ENCODE results near the gene MAP10. TPM values are rescaled to one million over a fixed set of nuclear protein-coding genes. Genes with fewer than 3 reads are reported as not detected.
A peak's percentile ranks its signal among the peaks of the same experiment; 100 is the strongest.

Gene MAP10, protein sequence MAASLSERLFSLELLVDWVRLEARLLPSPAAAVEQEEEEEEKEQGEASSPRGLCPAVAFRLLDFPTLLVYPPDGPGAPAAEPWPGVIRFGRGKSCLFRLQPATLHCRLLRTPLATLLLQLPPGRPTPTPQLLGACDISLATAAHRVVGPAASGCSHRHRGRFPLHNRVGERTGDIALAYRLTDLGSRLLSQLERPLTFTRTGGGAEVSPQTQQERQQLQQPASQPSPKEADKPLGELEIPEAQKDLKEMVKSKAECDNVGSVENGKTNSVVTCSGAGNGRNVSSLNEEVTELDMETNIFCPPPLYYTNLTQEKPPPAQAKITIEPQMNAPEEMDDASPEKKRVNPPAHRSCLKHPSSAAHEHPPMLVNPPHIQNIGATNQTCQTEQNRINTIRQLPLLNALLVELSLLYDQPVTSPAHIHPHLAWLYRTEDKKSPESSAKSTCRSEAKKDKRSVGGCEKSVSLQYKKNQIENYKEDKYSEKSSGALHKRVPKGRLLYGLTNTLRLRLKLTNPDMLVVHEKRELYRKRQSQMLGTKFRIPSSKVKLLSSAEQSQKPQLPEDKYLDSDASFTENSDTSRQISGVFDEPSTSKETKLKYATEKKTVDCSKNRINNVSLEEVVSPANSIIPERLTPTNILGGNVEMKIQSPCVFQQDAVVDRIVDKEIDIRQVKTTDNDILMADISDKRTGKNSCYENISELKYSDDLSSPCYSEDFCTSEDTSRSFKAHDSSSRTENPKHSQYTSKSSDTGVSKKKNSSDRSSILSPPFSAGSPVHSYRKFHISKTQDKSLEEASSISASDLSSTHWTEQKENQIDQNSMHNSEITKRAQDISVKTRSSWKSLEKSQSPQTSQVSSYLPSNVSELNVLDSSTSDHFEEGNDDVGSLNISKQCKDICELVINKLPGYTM
- total RNA-seq (1.1 TPM), polyA plus RNA-seq (1 to 10 TPM in 3 of 4 donors, under 1 TPM in 1; 1.00 to 3.0 (median 2.1) TPM)

DNA sequence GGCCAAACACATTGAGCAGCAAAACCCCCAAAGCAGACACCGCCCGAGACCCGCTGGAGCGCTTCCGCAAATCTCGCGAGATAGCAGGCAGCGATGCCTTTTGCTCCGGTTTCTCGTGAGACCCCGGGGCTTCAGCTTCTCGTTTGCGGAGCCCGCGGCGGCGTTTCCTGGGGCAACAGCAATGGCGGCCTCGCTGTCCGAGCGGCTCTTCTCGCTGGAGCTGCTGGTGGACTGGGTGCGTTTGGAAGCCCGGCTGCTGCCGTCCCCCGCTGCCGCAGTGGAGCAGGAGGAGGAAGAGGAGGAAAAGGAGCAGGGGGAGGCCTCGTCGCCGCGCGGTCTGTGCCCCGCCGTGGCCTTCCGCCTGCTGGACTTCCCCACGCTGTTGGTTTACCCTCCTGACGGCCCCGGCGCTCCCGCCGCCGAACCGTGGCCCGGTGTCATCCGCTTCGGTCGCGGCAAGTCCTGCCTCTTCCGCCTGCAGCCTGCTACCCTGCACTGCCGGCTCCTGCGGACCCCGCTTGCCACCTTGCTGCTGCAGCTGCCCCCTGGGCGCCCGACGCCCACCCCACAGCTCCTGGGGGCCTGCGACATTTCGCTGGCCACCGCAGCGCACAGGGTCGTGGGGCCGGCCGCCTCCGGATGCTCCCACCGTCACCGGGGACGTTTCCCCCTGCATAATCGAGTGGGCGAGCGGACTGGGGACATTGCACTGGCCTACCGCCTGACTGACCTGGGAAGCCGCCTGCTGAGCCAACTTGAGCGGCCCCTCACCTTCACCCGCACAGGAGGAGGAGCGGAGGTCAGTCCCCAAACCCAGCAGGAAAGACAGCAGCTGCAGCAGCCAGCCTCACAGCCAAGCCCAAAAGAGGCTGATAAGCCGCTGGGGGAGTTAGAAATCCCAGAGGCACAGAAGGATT lies at the start of gene MAP10:
TSS of gene MAP10 (plus strand) at position 148 of the 917 bp plus-strand sequence. CDS start at position 182, 34 bp downstream.
- ATAC-seq (ENCODE audit: low read depth in 2 of 2) (peak; percentile 73 to 75), DNase-seq (peak; percentile 28 to 89 (median 71))
- peak within 1 kb of the TSS; percentile 38 for H3K27ac ChIP-seq (ENCODE audit: insufficient read depth, low read length, poor library complexity, severe bottlenecking)
- peaks cover 17% of the 10 kb centered on the region for H3K27me3 Mint-ChIP-seq
- H3K36me3 ChIP-seq (ENCODE audit: control insufficient read depth, insufficient read depth, low read length): no peaks in the 10 kb centered on the region
- peak within 1 kb of the TSS; percentile 88 to 94 (median 92) for H3K4me3 Mint-ChIP-seq
- peaks cover 0 to 19% (median 3%) of the 10 kb centered on the region in 7 donors for H3K9me3 Mint-ChIP-seq
- peaks cover 0 to 8% of the 10 kb centered on the region in 2 experiments for H3K9me3 ChIP-seq (ENCODE audit: control insufficient read depth in 2 of 2, low read length in 2 of 2)
- H3K36me3 Mint-ChIP-seq: peaks cover 4% of the 10 kb centered on the region
- peak within 1 kb of the TSS; percentile 86 to 96 (median 88) for H3K27ac Mint-ChIP-seq
- H3K4me1 Mint-ChIP-seq: peaks cover 10 to 31% (median 24%) of the 10 kb centered on the region in 4 donors
- H3K4me1 ChIP-seq (ENCODE audit: control insufficient read depth, insufficient read depth, low read length, poor library complexity, severe bottlenecking): peaks cover 6% of the 10 kb centered on the region
- peaks cover 5% of the 10 kb centered on the region for H3K27me3 ChIP-seq (ENCODE audit: control insufficient read depth, insufficient read depth, low read length)
- H3K4me3 ChIP-seq (ENCODE audit: low read depth, low read length): peak within 1 kb of the TSS; percentile 82

GRCh38 chr1:232764458-232765251 lies 40.6 kb upstream of the MAP10 start:
- ATAC-seq (ENCODE audit: low read depth in 2 of 2) (no peak), DNase-seq (no peak)
- Histone ChIP-seq H3K9me3 (ENCODE audit: control insufficient read depth in 2 of 2, low read length in 2 of 2) (no peaks in the 10 kb centered on the region), H3K36me3 (ENCODE audit: control insufficient read depth, insufficient read depth, low read length) (no peaks in the 10 kb centered on the region), H3K4me3 (ENCODE audit: low read depth, low read length) (no peak overlapping the region), H3K27ac (ENCODE audit: insufficient read depth, low read length, poor library complexity, severe bottlenecking) (no peak overlapping the region), H3K4me1 (ENCODE audit: control insufficient read depth, insufficient read depth, low read length, poor library complexity, severe bottlenecking) (no peaks in the 10 kb centered on the region), H3K27me3 (ENCODE audit: control insufficient read depth, insufficient read depth, low read length) (peaks cover 2% of the 10 kb centered on the region)
- no peaks in the 10 kb centered on the region for H3K36me3 Mint-ChIP-seq
- H3K4me3 Mint-ChIP-seq: no peak overlapping the region
- H3K27me3 Mint-ChIP-seq: peaks cover 7% of the 10 kb centered on the region
- H3K9me3 Mint-ChIP-seq: peaks cover 0 to 4% (median 0%) of the 10 kb centered on the region in 7 donors
- peaks cover 0 to 3% (median 1%) of the 10 kb centered on the region in 4 donors for H3K4me1 Mint-ChIP-seq
- H3K27ac Mint-ChIP-seq: no peak overlapping the region

DNA sequence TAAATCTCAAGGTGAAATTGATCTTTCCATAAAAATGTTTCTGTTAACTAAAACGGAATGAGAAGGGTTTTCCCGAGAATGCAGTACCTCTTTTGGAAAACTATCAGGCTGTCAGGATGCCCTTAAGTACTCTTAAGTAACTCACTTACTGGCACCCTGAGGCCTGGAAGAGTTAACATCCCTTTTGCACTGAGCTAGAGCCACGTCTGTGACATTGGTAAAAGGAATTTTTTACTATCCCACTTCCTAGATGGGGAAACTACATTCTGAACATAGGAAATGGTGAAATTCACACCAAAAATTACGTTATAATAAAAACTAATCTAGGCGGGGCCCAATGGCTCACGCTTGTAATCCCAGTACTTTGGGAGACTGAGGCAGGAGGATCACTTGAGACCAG lies 39.7 kb upstream of the MAP10 start:
- H3K9me3 ChIP-seq (ENCODE audit: control insufficient read depth in 2 of 2, low read length in 2 of 2): no peaks in the 10 kb centered on the region
- Mint-ChIP-seq H3K36me3 (no peaks in the 10 kb centered on the region), H3K27me3 (peaks cover 7% of the 10 kb centered on the region), H3K9me3 (peaks cover 0 to 4% (median 0%) of the 10 kb centered on the region in 7 donors), H3K4me3 (no peak overlapping the region), H3K27ac (no peak overlapping the region), H3K4me1 (peaks cover 0 to 3% (median 1%) of the 10 kb centered on the region in 4 donors)
- no peaks in the 10 kb centered on the region for H3K4me1 ChIP-seq (ENCODE audit: control insufficient read depth, insufficient read depth, low read length, poor library complexity, severe bottlenecking)
- no peak for ATAC-seq (ENCODE audit: low read depth in 2 of 2)
- H3K27me3 ChIP-seq (ENCODE audit: control insufficient read depth, insufficient read depth, low read length): peaks cover 2% of the 10 kb centered on the region
- no peak overlapping the region for H3K27ac ChIP-seq (ENCODE audit: insufficient read depth, low read length, poor library complexity, severe bottlenecking)
- no peaks in the 10 kb centered on the region for H3K36me3 ChIP-seq (ENCODE audit: control insufficient read depth, insufficient read depth, low read length)
- no peak overlapping the region for H3K4me3 ChIP-seq (ENCODE audit: low read depth, low read length)
- no peak for DNase-seq

DNA sequence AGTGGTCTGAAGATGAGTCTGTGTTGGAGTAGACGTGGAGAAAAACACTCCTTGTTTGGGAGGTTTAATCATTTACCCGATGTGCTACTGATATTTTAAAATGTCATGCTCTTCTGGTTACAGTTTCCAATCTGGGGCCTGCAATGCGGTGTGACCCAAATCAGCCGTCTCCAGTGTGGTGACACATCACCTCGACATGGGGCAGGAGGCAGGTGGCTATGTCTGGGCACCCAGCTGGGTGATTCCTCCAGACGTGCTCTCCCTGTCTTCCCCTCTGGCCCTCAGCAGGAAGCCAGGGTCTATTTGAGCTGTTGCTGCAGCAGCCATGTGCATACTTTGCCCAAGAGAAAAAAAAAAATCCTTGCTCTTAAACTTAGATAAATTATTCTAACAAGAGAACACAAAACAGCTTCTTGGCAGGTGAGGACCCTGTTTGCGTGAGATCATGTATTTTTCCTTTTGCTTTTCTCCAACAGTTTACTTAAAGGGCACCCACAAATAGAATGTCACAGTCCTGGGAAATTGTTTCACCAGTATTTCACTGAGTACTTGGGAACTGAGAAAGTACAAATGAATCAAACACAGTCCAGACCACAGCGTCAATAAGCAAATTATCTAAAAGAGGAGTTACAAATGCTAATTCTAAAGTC lies 38.9 kb upstream of the MAP10 start:
- Histone ChIP-seq H3K36me3 (ENCODE audit: control insufficient read depth, insufficient read depth, low read length) (no peaks in the 10 kb centered on the region), H3K9me3 (ENCODE audit: control insufficient read depth in 2 of 2, low read length in 2 of 2) (no peaks in the 10 kb centered on the region), H3K27me3 (ENCODE audit: control insufficient read depth, insufficient read depth, low read length) (peaks cover 2% of the 10 kb centered on the region), H3K4me3 (ENCODE audit: low read depth, low read length) (no peak overlapping the region), H3K4me1 (ENCODE audit: control insufficient read depth, insufficient read depth, low read length, poor library complexity, severe bottlenecking) (no peaks in the 10 kb centered on the region), H3K27ac (ENCODE audit: insufficient read depth, low read length, poor library complexity, severe bottlenecking) (no peak overlapping the region)
- H3K27me3 Mint-ChIP-seq: peaks cover 7% of the 10 kb centered on the region
- H3K9me3 Mint-ChIP-seq: peaks cover 0 to 4% (median 0%) of the 10 kb centered on the region in 7 donors
- ATAC-seq (ENCODE audit: low read depth in 2 of 2): no peak
- H3K27ac Mint-ChIP-seq: no peak overlapping the region
- DNase-seq: no peak
- no peaks in the 10 kb centered on the region for H3K36me3 Mint-ChIP-seq
- H3K4me1 Mint-ChIP-seq: peaks cover 0 to 3% (median 1%) of the 10 kb centered on the region in 4 donors
- no peak overlapping the region for H3K4me3 Mint-ChIP-seq

DNA sequence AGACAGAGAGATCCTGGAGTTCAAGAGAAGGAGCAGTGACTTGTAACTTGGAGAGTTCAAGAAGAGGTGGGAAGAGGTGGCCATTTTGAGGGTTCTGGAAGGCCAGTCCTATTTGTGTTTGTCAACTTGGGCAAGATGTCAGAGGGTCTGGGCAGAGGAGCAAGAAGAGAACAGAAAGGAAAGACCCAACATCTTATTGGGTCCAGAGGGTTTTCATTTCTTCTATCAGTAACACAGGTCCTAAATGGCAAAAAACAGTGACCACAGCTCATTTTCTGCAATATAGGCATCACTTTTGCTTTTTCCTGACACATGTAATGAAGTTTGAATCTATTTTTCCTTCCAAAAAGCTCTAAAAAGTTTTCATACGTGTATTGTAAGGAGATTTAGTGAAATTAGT lies 38.3 kb upstream of the MAP10 start:
- H3K9me3 Mint-ChIP-seq: peaks cover 0 to 4% (median 0%) of the 10 kb centered on the region in 7 donors
- Histone ChIP-seq H3K27ac (ENCODE audit: insufficient read depth, low read length, poor library complexity, severe bottlenecking) (no peak overlapping the region), H3K9me3 (ENCODE audit: control insufficient read depth in 2 of 2, low read length in 2 of 2) (no peaks in the 10 kb centered on the region), H3K27me3 (ENCODE audit: control insufficient read depth, insufficient read depth, low read length) (peaks cover 2% of the 10 kb centered on the region), H3K4me1 (ENCODE audit: control insufficient read depth, insufficient read depth, low read length, poor library complexity, severe bottlenecking) (no peaks in the 10 kb centered on the region), H3K4me3 (ENCODE audit: low read depth, low read length) (no peak overlapping the region), H3K36me3 (ENCODE audit: control insufficient read depth, insufficient read depth, low read length) (no peaks in the 10 kb centered on the region)
- H3K27me3 Mint-ChIP-seq: peaks cover 7% of the 10 kb centered on the region
- no peak for DNase-seq
- no peak overlapping the region for H3K4me3 Mint-ChIP-seq
- peaks cover 0 to 3% (median 1%) of the 10 kb centered on the region in 4 donors for H3K4me1 Mint-ChIP-seq
- no peak for ATAC-seq (ENCODE audit: low read depth in 2 of 2)
- H3K36me3 Mint-ChIP-seq: no peaks in the 10 kb centered on the region
- H3K27ac Mint-ChIP-seq: no peak overlapping the region

- DNase-seq (peak in 1 of 3 donors; percentile 20), ATAC-seq (ENCODE audit: low read depth in 2 of 2) (no peak)
- Mint-ChIP-seq H3K4me3 (no peak overlapping the region), H3K27me3 (peaks cover 7% of the 10 kb centered on the region), H3K9me3 (peaks cover 0 to 2% (median 0%) of the 10 kb centered on the region in 7 donors), H3K4me1 (peaks cover 0 to 3% (median 1%) of the 10 kb centered on the region in 4 donors), H3K36me3 (no peaks in the 10 kb centered on the region), H3K27ac (no peak overlapping the region)
- peaks cover 2% of the 10 kb centered on the region for H3K27me3 ChIP-seq (ENCODE audit: control insufficient read depth, insufficient read depth, low read length)
- no peak overlapping the region for H3K4me3 ChIP-seq (ENCODE audit: low read depth, low read length)
- H3K36me3 ChIP-seq (ENCODE audit: control insufficient read depth, insufficient read depth, low read length): no peaks in the 10 kb centered on the region
- H3K4me1 ChIP-seq (ENCODE audit: control insufficient read depth, insufficient read depth, low read length, poor library complexity, severe bottlenecking): no peaks in the 10 kb centered on the region
- no peak overlapping the region for H3K27ac ChIP-seq (ENCODE audit: insufficient read depth, low read length, poor library complexity, severe bottlenecking)
- no peaks in the 10 kb centered on the region for H3K9me3 ChIP-seq (ENCODE audit: control insufficient read depth in 2 of 2, low read length in 2 of 2)
These were observed 37.7 kb upstream of the MAP10 start for GRCh38 chr1:232767305-232768074.

All from CD4-positive, CD25-positive, alpha-beta regulatory T cell (primary cell).